Measurements from ENCODE around the gene XIST. TPM values are rescaled to one million over a fixed set of nuclear protein-coding genes. Genes with fewer than 3 reads are reported as not detected.

The XIST gene
- total and polyA plus RNA-seq, 10 of the 15 experiments (the other 5 are each of a cell fraction or from before 2014, with no cell fraction given) = 39.1 to 787 (median 91.3) TPM

GRCh38 chrX:73851014-73852009, 1.2 kb downstream of the XIST start (continued):
- peak; percentile 92; the same call in 1 of the 2 replicates for TF ChIP-seq RCOR1 (conservative IDR thresholded peaks at IDR 0.05; ENCODE audit: low read depth, low read length)
- TF ChIP-seq TBL1XR1 (IDR thresholded peaks at IDR 0.05; ENCODE audit: low read depth, low read length) = peak; percentile 81; the same call in 1 of the 2 replicates
- no peak for TF ChIP-seq PML (IDR thresholded peaks at IDR 0.05; ENCODE audit: low read length)
- TF ChIP-seq CREB1 (IDR thresholded peaks at IDR 0.05; ENCODE audit: low read depth) = peak; percentile 52; the same call in 1 of the 2 replicates
- peak; percentile 73 for TF ChIP-seq HCFC1 (IDR thresholded peaks at IDR 0.05; ENCODE audit: low read length)
- TF ChIP-seq CBX5 (IDR thresholded peaks at IDR 0.05; ENCODE audit: low read depth) = no peak
- 0 out of 2 replicates have a peak, but pooled peaks have one; percentile 65 for TF ChIP-seq RB1 (IDR thresholded peaks at IDR 0.05; ENCODE audit: borderline replicate concordance)
- peak; percentile 45 for TF ChIP-seq TAF1 (IDR thresholded peaks at IDR 0.05; ENCODE audit: borderline replicate concordance, low read depth, low read length)
- TF ChIP-seq ATF7 (IDR thresholded peaks at IDR 0.05; ENCODE audit: low read depth) = peak; percentile 59; the same call in 1 of the 2 replicates
- peak; percentile 93 for TF ChIP-seq MXI1 (IDR thresholded peaks at IDR 0.05; ENCODE audit: low read depth, low read length)
- no peak for TF ChIP-seq ZBTB40 (IDR thresholded peaks at IDR 0.05; ENCODE audit: borderline replicate concordance)
- no peak for TF ChIP-seq SPI1 (IDR thresholded peaks at IDR 0.05; ENCODE audit: borderline replicate concordance, insufficient read depth, low read depth, low read length)
- peak; percentile 29; the same call in 1 of the 2 replicates for TF ChIP-seq MTA2 (IDR thresholded peaks at IDR 0.05; ENCODE audit: low read depth)
- TF ChIP-seq USF2 (IDR thresholded peaks at IDR 0.05; ENCODE audit: borderline replicate concordance, low read depth, low read length) = peak; percentile 61
- TF ChIP-seq PKNOX1 (IDR thresholded peaks at IDR 0.05) = peak; percentile 97
- TF ChIP-seq CHD2 (IDR thresholded peaks at IDR 0.05; ENCODE audit: borderline replicate concordance, low read depth, low read length) = peak; percentile 70; the same call in 1 of the 2 replicates
- TF ChIP-seq IRF4 (IDR thresholded peaks at IDR 0.05; ENCODE audit: low read depth, low read length) = no peak
- no peak for TF ChIP-seq CTCF (IDR thresholded peaks at IDR 0.05 in 2 of 3, conservative IDR thresholded peaks at IDR 0.05 in 1 of 3; ENCODE audit: control insufficient read depth in 2 of 3, extremely low read depth in 1 of 3, insufficient read depth in 1 of 3, low read depth in 3 of 3, low read length in 3 of 3)
